A549 treated with Mapracorat at 1 μM for 4 hours (cell line): ENCODE data around the gene PRRX2. TPM values are rescaled to one million over a fixed set of nuclear protein-coding genes. Genes with fewer than 3 reads are reported as not detected.

Source experiments
- total RNA-seq: library from RNA; stranded (reverse); fragments of 200-300 nt; extraction: Qiagen RNA extraction; gene quantifications from 5 replicates; pipeline ENCODE4 v1.2.3, GENCODE V29; 2022

Gene PRRX2
- 5.4 to 9.8 TPM (median 9.4 TPM) in 5 replicates for total RNA-seq

DNA sequence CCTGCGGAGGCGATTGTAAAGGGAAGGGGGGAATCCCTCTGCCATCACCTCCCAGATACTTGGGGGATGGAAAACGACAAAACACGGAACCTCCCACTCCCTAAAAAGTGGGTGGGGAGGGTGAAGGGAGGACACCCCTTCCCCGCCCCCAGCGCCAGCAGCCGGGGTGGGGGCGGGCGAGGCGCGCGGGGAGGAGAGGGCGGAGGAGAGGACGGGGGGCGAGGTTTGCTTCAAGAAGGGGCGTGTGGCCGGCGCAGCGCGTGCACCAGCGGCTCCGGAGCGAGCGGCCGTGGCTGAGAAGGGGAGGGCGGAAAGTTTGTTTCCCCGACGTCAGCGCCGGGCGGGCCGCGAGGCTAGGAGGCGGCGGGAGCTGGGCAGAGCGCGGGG, at the start of gene PRRX2:
TSS of gene PRRX2 (plus strand) at position 259 of the 387 bp plus-strand sequence. CDS start 221 bp downstream, outside the sequence.

GRCh38 chr9:129620669-129621295, 44.7 kb upstream of the PRRX2 start, which contains the start of gene C9orf50:
C9orf50 (minus strand) TSS chr9:129621101; CDS start chr9:129620574, 527 bp downstream.

GRCh38 chr9:129626079-129626624, 39.3 kb upstream of the PRRX2 start, which contains the start of gene NTMT1:
NTMT1 (plus strand) TSS chr9:129626163; CDS start chr9:129632704, 6,541 bp downstream.

GRCh38 chr9:129641750-129642585, 23.5 kb upstream of the PRRX2 start, which contains the start of gene ASB6:
ASB6 (minus strand) TSS chr9:129642151; CDS start chr9:129641999, 152 bp downstream.

DNA sequence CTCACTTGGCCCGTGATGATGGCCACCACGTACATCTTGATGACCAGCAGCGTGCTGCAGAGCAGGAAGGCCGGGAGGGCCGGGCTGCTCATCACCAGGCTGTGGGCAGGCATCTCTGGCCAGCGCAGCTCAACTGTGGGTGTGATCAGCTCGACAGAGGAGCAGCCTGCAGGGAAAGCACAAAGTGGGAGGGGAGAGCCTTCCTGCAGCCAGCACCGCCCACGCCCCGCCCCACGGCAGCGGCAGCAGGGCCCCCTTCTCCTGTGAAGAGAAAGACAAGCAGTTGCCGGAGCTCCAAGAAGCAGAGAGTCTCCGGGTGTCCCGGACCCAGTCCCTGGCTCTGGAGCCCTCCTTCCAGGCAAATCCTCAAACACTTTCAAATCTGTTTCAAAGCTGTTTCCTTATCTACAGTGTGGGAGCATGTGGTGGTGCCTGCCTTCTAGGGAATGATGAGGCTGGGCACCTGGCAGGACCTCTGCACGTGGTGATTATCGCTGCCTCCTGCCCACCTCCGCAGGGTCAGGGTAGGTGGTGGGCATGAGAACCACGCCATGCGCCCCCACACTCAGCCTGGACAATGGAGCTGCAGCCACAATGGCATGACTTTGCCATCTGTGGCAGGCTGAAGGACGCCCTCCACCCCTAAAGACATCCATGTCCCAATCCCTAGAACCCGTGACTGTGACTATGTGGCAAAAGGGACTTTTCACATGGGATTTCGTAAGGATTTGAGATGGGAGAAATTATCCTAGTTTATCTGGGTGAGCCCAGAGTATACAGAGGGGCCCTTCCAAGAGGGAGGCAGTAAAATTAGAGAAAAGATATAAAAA, 87.7 kb downstream of the PRRX2 start, which contains the start of gene PTGES:
TSS of gene PTGES (minus strand) at position 143 of the 830 bp plus-strand sequence. CDS start at position 113, 30 bp downstream.

Other genes starting within 250 kb of the PRRX2 start
- gene C9orf50, start 44.5 kb upstream of the PRRX2 start, total RNA-seq, result 0.36 TPM in 1 of 5 replicates, not detected in the others
- gene NTMT1, start 39.5 kb upstream of the PRRX2 start, total RNA-seq, result 81.2 to 104 TPM (median 87.7 TPM) in 5 replicates
- gene ASB6, start 23.5 kb upstream of the PRRX2 start, total RNA-seq, result 20.0 to 26.4 TPM (median 25.9 TPM) in 5 replicates
- gene PTGES, start 87.4 kb downstream of the PRRX2 start, total RNA-seq, result 146 to 175 TPM (median 148 TPM) in 5 replicates
- gene TOR1B, start 137.5 kb downstream of the PRRX2 start, total RNA-seq, result 21.4 to 26.4 TPM (median 24.9 TPM) in 5 replicates
- 58.4 to 66.1 TPM (median 61.8 TPM) in 5 replicates for gene TOR1A, start 158.5 kb downstream of the PRRX2 start, total RNA-seq
- 48.3 to 52.6 TPM (median 51.2 TPM) in 5 replicates for gene C9orf78, start 169.6 kb downstream of the PRRX2 start, total RNA-seq
- 4.1 to 6.0 TPM (median 5.1 TPM) in 5 replicates for gene USP20, start 169.8 kb downstream of the PRRX2 start, total RNA-seq